NT2/D1 (cell line): ENCODE results near the gene GAA.

Experiments used
- SUZ12 ChIP-seq: IDR thresholded peaks from 2 replicates; pipeline ENCODE4 v1.6.1; 2011; ENCODE audit not compliant: insufficient read length, insufficient read depth; ENCODE audit errors: extremely low read depth
- YY1 ChIP-seq: IDR thresholded peaks from 2 replicates; pipeline ENCODE4 v1.6.1; 2011; ENCODE audit not compliant: insufficient read length, insufficient read depth
- ZNF274 ChIP-seq: IDR thresholded peaks from 2 replicates; pipeline ENCODE4 v1.6.1; 2011; ENCODE audit warnings: mild to moderate bottlenecking, low read depth, low read length

DNA sequence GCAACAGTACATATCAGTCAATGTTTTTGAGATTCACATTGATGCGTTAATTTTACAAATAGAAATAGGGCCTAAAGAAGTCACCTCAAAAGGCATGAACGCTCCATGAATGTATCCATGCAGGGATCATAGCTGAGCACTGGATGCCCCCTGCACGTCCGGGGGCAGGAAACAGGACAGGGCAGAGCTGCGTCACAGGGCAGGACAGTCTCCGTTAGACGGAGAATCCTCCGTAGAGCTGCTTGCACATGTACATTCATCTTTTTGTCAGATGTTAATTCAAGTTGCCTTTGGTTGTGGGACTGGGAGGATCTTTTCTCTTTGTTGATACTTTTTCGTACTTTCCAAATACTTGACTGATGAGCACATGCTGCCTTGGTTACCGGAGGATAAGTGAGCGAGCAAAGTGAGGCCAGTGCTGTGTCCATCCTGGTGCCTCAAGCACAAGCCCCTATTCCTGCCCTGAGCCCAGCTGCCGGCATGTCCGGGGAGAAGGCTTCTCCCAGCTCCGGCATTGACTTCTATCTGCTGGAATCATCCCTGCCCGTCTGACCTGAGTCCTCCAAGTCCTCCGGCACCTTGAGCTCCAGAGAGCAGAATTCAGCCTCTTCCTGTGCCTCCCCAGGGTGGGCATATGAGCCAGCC, 15.0 kb downstream of the GAA start:
- TF ChIP-seq YY1 (no peak), SUZ12 (no peak), ZNF274 (no peak)
